Sciatic nerve (tissue), 2 donors: Measurements from ENCODE around the gene REXO5. TPM values are rescaled to one million over a fixed set of nuclear protein-coding genes. Genes with fewer than 3 reads are reported as not detected.
"Not testable (repeated sequence)": the region's sequence is repeated elsewhere in the genome, so short reads cannot be mapped to it uniquely, and the experiment has no call there.

ENCODE experiments used
- ATAC-seq: fragments of 200-7000 bp; cut with Tn5 transposase; one replicate; pipeline ENCODE4 v1.9.1; 2020; ENCODE audit warnings: mild to moderate bottlenecking, moderate library complexity
- DNase-seq: peaks from one replicate; pipeline ENCODE4 v3.0.0-alpha.2; 2020; ENCODE audit warnings: low spot score
- intact Hi-C: fragments of 100-400 bp; cut with DNase I; formaldehyde crosslinking; loops from one replicate; pipeline ENCODE4 v1.14.2; 2022
- total RNA-seq: library from RNA; stranded (reverse); fragmentation: NEBNext Ultra II Directional; extraction: Animal tissue kit (Norgen Biotek cat#: 25700); gene quantifications from one replicate; pipeline ENCODE4 v1.2.1, GENCODE V29; 2021
- donor health status: DM: no; HTN: no; CAD: no.
- donor health status: DM: no; HTN: no; CAD: no.

The REXO5 gene
- total RNA-seq, 1 donor from 2014 or later, result 2.5 TPM

DNA sequence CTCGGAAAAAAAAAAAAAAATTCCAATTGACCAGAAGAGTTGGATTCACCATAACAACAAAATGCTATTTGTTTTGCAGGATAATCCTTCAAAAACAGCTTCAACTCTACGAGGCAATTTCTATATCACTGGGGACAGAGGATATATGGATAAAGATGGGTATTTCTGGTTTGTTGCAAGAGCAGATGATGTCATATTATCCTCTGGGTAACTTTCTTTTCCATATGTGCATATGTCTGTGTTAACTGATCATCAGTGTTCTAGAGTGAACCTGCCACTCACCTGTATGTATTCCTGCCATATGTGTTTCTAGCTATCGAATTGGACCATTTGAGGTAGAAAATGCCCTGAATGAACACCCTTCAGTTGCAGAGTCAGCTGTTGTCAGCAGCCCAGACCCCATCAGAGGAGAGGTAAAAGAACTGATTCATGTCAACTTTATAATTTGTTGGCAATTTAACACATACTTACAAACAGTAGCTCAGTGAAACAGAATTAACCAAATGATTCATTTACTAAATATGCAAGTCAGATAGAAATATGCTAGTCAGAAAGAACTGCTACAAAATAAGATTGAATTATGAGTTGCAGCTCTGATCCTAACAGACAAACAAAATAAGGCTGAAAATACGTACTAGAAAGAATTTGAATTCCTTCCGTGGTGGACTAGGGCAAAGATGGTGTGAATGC lies 14.3 kb upstream of the REXO5 start:
- intact Hi-C loops, result no loop called here
- DNase-seq (no peak), ATAC-seq (no peak)

DNA sequence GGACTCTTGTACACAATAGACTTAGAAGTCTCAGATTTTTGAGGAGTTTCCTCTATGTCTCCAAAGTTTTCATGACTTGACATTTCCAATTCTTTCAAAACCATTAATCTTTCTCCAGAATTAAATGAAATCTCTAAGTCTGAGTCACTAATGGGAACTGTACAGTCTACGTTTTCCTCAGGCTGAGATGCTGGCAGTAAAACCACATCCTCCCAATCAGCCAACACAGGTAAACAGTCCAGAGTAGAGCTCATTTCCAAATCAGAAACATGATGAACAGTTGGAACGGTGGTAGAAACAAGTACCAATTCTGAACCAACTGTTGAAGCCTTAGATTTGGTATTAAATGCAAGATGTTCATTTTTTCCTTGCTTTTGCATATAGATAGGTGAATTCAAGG lies 8.0 kb upstream of the REXO5 start:
- ATAC-seq (no peak), DNase-seq (no peak)
- intact Hi-C loops, result no loop called here

DNA sequence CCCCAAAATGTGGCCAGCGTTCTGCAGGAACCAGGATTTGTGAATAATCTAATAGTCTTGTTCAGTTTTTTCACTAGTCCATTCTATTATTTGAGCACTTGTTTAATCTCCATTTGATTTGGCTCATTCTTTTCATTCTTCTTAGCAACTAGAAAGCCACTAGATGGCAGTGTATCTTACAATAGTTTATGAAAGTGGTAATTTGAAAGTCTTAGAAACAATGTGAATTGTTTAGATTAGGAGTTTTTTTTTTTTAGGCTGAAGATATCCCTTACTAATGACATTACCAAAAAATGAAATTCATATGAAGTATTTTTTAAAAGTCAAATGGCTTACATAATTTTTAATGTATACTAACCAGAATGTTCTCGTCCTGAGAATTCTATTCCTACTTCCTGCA lies 6.7 kb upstream of the REXO5 start:
- DNase-seq (no peak), ATAC-seq (no peak)
- intact Hi-C loops, result no loop called here

DNA sequence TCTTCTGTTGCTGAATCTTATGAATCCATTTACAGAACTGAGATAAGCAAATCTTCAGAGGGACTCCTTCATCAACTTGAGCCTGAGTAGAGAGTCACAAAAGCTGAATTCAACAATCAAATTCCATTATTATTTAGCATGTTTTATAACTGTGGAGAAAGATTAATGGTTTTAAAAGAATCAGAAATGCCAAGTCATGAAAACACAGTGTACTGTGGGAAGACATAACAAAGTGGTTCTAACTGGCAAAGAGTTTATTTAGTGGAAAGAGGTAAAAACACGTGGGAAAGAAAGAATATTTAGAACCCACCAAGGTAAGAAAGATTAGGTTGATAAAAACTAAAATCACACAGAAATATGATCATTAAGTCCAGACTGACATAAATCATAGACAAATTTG lies 5.0 kb upstream of the REXO5 start:
- no peak for DNase-seq
- no peak for ATAC-seq
- intact Hi-C loops, result no loop called here

DNA sequence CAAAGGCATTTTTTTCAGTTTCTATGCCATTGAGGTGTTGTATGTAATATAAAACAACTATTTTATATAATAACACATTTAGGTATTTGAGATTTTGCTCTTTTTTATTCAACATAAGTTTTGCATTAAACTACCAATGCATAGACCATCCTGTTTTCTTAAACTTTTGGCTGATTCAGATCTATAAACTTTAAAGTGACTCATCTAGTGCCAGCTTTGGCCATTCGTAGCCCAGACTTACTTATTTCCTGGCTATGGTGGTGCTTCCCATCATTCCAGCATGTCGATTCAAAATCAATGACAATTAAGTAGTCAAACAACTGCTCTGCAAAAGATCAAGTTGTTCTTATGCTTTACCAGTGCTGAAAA lies 3.2 kb upstream of the REXO5 start:
- ATAC-seq (no peak), DNase-seq (no peak)
- intact Hi-C loops, result no loop called here

DNA sequence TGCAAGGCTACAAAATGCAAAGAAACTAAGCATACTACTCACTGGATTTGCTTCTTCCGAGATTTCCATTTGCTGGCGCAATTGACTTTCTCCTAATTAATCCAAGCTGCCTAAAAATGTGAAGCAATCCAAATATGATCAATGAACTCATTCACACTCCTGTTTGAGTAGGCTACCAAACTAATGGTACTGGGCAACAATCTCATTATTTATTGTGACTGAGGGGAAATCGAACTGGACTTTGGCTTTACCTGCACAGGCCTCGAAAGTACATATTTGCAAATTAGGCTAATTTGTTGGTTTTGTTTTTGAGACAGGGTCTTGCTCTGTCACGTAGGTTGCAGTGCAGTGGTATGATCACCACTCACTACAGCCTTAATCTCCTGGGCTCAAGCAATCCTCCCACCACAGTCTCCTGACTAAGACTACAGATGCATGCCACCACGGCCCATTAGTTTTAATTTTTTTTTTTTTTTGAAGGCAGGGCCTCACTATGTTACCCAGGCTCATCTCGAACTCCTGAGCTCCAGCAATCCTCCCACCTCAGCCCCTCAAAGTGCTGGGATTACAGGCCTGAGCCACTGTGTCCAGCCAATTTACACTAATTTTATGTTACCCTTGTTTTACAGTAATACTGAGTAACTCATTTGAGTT lies 2.6 kb upstream of the REXO5 start:
- no peak for ATAC-seq
- intact Hi-C loops, result no loop called here
- DNase-seq, result no peak

DNA sequence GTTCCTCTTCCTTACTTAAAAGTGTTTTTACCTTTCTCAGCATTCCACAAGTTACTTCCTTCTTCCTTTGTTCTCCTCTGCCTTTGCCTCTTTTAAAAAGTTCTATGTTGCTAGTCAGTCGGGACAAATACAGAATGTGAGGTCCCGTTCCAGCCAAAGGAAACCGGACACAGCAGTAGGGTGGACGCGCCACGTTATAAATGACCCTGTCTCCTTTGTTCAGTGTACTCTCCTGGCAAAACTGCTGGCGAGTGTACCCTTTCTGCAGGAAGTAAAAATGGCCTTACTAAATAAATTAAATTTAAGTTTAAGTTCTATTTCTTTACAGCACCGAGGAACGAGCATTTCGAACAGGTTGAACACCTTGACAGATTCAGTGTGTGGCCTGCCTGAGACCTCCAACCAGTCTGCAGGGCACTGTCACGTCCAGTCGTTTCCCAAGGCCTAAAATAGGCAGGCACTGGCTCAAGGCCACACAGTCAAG lies 601 bp upstream of the REXO5 start:
- intact Hi-C loops, DNase-seq, ATAC-seq: not testable (repeated sequence)

DNA sequence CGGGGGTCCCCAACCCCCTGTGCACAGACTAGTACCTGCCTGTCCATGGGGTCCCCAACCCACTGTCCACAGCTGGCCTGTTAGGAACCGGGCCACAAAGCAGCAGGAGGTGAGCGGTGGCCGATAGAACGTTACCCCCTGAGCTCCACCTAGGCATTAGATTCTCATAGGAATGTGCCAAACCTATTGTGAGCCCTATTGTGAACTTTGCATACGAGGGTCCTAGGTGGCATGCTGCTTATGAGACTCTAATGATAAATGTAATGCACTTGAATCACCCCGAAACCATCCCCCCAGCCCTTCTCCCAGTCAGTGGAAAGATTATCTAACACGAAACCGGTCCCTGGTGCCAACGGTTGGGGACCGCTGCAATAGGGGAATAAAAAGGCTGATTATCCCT lies 1.5 kb downstream of the REXO5 start:
- ATAC-seq (no peak), DNase-seq (no peak)
- intact Hi-C loops, result no loop called here

DNA sequence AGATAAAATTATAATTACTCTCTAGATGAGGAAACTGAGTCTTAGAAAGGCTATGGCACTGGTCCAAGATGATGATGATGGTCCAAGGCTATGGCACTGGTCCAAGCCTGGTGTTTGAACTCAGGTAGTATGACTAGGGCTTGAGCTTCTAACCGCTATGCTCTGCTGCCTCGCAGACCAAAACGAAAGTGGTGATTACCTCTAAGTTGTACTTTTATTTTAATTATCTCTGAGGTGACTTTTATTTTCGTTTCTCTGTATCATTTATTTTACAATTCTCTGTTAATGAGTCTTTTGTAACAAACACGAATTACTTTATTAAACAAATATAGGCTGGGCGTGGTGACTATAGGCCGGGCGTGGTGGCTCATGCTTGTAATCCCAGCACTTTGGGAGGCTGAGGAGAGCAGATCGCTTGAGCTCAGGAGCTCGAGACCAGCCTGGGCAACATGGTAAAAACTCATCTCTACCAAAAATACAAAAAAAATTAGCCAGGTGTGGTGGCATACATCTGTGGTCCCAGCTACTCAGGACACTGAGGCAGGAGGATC lies 5.6 kb downstream of the REXO5 start:
- DNase-seq, result no peak
- intact Hi-C loops, result no loop called here
- no peak for ATAC-seq

DNA sequence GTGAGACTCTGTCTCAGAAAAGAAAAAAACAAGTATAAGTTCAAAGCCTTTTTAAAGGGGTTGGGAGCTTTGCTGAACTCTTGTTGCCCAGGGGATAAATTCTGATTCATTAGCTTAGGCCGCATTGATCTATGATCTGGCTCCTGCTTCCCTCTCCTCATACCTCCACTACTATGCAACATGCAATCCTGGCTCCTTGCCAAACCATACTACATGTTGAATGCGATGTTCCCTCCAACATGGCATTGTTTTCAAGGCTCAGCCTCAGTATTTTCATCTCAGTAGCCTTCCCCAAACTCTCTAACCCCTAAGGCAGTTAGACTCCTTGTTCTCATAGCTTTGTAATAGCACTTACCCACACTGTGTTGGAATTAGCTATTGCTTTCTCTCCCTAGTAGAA lies 6.2 kb downstream of the REXO5 start:
- ATAC-seq, result no peak
- intact Hi-C loops, result no loop called here
- DNase-seq, result no peak

DNA sequence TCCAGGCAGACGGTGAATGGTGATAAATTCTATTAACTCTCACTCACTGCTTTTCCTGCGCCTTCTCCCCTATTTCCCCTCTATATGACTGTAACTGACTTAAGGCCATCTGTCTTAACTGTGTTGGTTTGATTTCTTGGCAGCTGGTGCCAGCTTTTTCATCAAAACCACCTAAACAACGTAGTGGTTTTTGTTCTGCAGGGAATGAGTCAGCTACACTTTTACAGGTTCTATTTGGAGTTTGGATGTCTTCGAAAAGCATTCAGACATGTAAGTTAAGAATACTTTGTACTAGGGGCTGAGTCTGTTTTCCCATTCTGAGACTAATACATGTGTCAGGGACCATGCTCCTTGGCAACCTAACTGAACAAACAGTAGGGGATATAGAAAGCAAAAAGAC lies 8.5 kb downstream of the REXO5 start:
- intact Hi-C loops, result no loop called here
- DNase-seq (no peak), ATAC-seq (no peak)

DNA sequence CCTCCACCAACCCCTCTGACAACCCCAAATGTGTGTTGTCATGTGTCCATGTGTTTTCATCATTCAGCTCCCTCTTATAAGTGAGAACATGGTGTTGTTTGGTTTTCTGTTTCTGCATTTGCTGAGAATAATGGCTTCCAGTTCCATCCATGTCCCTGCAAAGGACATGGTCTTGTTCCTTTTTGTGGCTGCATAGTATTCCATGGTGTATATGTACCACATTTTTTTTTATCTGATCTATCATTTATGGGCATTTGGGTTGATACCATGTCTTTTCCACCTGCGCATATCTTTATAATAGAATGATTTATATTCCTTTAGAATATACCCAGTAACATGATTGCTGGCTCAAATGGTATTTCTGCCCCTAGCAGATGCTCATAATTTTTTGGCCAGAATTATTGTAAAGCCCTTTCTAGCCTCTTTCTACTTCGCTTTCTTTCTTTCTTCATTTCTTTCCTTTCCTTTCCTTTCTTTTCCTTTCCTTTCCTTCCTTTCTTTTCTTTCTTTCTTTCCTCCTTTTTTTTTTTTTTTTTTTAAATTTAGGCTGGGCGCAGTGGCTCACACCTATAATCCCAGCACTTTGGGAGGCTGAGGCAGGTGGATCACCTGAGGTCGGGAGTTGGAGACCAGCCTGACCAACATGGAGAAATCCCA lies 12.7 kb downstream of the REXO5 start:
- ATAC-seq (no peak), DNase-seq (no peak)
- intact Hi-C loops, result no loop called here

DNA sequence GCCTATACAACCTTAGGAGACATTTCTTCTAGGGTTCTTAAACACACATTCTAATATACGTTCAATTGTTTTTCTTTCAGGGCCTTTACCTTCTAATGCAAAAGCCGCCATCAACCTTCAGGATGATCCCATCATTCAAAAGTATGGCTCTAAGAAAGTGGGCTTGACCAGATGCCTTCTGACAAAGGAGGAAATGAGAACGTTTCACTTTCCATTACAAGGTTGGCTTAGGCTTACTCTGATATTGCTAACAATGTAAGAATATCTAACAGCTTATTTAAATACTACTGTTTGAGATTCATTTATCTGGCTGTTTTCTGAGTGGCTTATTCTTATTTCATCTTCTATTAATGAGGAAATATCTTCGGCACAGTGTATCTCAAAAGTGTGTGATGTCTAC lies 15.4 kb downstream of the REXO5 start:
- intact Hi-C loops, result no loop called here
- ATAC-seq (no peak), DNase-seq (no peak)

DNA sequence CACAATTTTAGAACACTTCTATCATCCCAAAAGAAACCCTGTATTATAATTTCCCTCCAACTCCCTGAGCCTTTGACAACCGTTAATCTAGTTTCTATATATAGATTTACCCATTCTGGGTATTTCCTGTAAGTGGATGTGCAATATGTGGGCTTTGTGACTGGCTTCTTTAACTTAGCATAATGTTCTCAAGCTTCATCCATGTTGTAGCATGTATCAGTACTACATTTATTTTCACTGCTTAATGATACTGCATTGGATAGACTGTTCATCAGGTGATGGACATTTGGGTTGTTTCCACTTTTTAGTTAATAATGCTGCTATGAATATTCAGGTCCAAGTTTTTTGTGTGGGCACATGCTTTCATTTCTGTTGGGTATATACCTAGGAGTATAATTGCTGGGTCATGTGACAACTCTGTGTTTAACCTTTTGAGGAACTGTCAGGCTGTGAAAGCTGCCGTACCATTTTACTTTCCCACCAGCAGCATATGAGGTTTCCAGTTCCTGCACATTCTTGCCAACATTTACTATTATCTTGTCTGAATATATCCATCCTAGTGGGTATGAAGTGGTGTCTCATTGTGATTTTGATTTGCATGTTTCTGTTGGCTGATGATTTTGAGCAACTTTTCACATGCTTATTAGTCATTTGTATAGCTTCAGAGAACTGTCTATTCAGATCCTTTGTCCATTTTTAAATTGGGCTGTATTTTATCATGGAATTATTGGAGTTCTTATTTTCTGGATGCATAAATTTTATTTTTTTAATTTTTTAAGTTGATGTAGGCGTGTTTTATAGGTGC lies 16.4 kb downstream of the REXO5 start:
- intact Hi-C loops, result no loop called here
- DNase-seq, result no peak
- ATAC-seq, result no peak

DNA sequence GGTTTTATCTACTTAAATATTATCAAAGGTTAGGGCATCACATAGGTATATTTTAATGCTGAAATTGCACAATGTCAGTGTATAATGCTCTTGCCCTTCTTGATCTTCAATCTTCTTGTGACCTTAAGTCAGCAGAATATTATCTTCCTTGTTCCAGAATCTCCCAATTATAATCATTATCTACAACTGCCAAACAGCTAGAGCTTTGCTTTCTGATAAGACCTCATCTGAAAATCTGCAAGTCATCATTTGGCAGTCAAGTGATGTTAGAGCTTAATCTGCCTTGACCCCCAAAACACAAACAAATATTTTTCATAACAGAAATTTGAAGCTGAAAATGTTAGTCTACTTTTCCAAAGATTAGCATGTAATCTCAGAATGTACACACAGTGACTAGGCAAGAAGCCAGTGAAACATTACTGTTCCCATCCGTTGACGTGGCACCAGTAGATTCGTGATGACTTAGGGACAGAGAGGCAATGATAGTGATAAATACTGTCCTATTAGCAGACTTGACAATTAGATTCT lies 19.8 kb downstream of the REXO5 start:
- ATAC-seq (no peak), DNase-seq (no peak)
- intact Hi-C loops, result no loop called here

DNA sequence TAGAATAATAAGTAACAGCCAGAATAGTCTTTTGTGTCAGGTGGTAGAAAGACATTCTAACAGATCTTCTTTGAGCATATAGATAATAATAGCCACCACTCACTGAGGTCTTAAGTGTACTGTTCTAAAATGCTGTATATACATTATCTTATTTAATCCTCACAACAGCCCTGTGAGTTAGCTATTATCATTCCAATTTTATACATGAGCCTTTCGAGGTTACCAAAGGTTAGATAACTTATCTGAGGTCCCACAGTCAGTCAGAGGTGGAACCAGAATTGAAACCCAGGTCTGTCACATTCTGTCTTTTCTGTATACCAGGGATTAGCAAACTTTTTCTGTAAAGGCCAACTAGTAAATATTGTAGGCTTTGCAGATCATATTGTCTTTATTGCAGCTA lies 23.2 kb downstream of the REXO5 start:
- intact Hi-C loops, result no loop called here
- DNase-seq (no peak), ATAC-seq (no peak)

DNA sequence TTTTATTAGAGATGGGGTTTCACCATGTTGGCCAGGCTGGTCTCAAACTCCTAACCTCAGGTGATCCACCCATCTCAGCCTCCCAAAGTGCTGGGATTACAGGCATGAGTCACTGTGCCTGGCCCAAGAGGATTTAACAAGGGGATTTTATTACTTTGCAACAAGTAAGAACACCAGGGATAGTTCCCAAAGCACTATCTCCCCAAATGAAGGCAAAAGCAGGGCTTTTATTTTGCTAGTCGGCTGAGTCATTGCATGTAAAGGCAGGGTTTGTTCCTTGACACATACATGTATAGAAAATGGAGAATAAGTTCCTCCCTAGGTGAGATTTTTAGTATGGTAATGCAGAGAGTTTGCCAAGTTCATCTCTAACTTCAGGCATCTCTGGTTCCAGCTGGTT lies 24.0 kb downstream of the REXO5 start:
- ATAC-seq (no peak), DNase-seq (no peak)
- intact Hi-C loops, result no loop called here

DNA sequence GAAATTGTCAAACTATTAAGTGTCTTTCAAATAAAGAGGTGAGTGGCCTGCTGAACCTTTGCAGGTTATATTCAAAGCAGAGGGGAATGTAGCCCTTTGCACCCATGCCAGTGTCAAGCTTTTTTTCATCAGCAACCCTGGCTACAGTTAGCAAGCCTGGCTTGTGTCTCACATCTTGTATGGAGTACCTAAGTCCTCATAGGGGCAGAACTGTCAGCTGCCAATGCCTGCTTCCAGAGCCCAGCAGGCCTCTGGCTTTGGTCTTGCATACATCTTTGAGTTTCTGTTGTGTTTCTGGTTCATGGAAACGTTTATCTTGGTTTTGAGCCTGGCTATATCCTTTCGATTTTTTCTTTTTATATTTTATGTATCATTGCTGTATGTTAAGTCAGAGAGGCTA lies 26.8 kb downstream of the REXO5 start:
- ATAC-seq (no peak), DNase-seq (no peak)
- intact Hi-C loops, result no loop called here

DNA sequence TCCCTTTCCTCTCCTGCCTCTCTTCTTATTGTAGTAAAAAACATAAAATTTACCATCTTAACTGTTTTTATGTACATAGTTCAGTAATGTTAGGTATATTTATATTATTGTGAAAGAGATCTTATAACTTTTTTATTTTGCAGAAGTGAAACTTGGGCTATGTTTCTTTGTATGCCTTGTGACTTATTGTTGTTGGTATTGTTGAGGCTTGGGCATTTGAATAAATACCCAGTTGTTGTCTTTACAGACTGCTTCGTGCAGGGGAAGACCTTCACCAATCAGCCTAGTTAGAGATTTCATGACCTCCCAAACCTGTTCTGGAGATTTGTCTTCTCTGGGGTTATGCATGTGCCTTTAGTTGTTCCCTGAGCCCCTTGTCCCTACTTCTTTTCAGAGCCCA lies 31.9 kb downstream of the REXO5 start:
- intact Hi-C loops, result loop anchor here (5.0 kb wide), 1 partner anchor 109 kb away; no protein-coding TSS in a partner anchor
- ATAC-seq (no peak), DNase-seq (no peak)
